Neural cell (in vitro differentiated cells): Measurements from ENCODE around the gene CTRL. TPM values are rescaled to one million over a fixed set of nuclear protein-coding genes. Genes with fewer than 3 reads are reported as not detected.

Source experiments
- H2AFZ ChIP-seq: fragments of 200-600, 300-800 bp; sonication (generic), shearing (Covaris generic); 2 replicates; pipeline ENCODE4 v1.6.0; 2014; ENCODE audit warnings: low read depth, mild to moderate bottlenecking, antibody characterized with exemption, low read length, moderate library complexity
- H3F3A ChIP-seq: fragments of 200-600 bp; shearing (Covaris generic); 2 replicates; pipeline ENCODE4 v1.6.1; 2016; ENCODE audit warnings: mild to moderate bottlenecking, moderate library complexity, mixed read lengths, antibody characterized with exemption, low read length; ENCODE audit not compliant: insufficient read depth, poor library complexity, severe bottlenecking
- H3K27ac ChIP-seq: fragments of 200-600, 300-800 bp; sonication (generic), shearing (Covaris generic); 2 replicates; pipeline ENCODE4 v1.5.1; 2014; ENCODE audit warnings: mild to moderate bottlenecking, low read length, moderate library complexity
- H3K27me3 ChIP-seq: fragments of 300-800, 200-600 bp; sonication (generic), shearing (Covaris generic); 2 replicates; pipeline ENCODE4 v1.6.0; 2014; ENCODE audit warnings: mild to moderate bottlenecking, low read depth, low read length, moderate library complexity; ENCODE audit not compliant: insufficient read depth
- H3K36me3 ChIP-seq: fragments of 300-800, 200-600 bp; sonication (generic), shearing (Covaris generic); 2 replicates; pipeline ENCODE4 v1.5.1; 2014; ENCODE audit warnings: mild to moderate bottlenecking, antibody characterized with exemption, low read length, moderate library complexity; ENCODE audit not compliant: insufficient read depth
- H3K4me2 ChIP-seq: fragments of 300-800, 200-600 bp; sonication (generic), shearing (Covaris generic); 2 replicates; pipeline ENCODE4 v1.6.0; 2014; ENCODE audit warnings: mild to moderate bottlenecking, low read length
- H3K4me3 ChIP-seq: fragments of 300-800, 200-600 bp; sonication (generic), shearing (Covaris generic); 2 replicates; pipeline ENCODE4 v1.5.1; 2014; ENCODE audit warnings: mild to moderate bottlenecking, low read length, moderate library complexity
- H3K79me2 ChIP-seq: fragments of 200-600 bp; shearing (Covaris generic); replicated peaks from 2 replicates; pipeline ENCODE4 v1.6.0; 2014; ENCODE audit warnings: mild to moderate bottlenecking, low read length, moderate library complexity; ENCODE audit not compliant: insufficient read depth
- H3K9ac ChIP-seq: fragments of 300-800, 200-600 bp; sonication (generic), shearing (Covaris generic); 2 replicates; pipeline ENCODE4 v1.6.1; 2016; ENCODE audit warnings: mild to moderate bottlenecking, low read length, mixed read lengths
- H3K9me2 ChIP-seq: fragments of 200-600 bp; shearing (Covaris generic); 2 replicates; pipeline ENCODE4 v1.6.1; 2016; ENCODE audit warnings: mild to moderate bottlenecking, low read length, mixed read lengths; ENCODE audit not compliant: insufficient read depth
- H3K9me3 ChIP-seq: fragments of 200-600, 300-800 bp; sonication (generic), shearing (Covaris generic); 2 replicates; pipeline ENCODE4 v1.6.1; 2016; ENCODE audit warnings: mild to moderate bottlenecking, mixed run types, low read length, moderate library complexity, mixed read lengths
- H4K20me1 ChIP-seq: fragments of 200-600 bp; shearing (Covaris generic); 2 replicates; pipeline ENCODE4 v1.6.1; 2016; ENCODE audit warnings: mild to moderate bottlenecking, mixed run types; ENCODE audit not compliant: insufficient read depth
- CTCF ChIP-seq: fragments of 450-650 bp; IDR thresholded peaks from 2 replicates; pipeline ENCODE4 v1.5.1; 2014; ENCODE audit warnings: antibody characterized with exemption, mild to moderate bottlenecking, moderate library complexity; ENCODE audit not compliant: poor library complexity, severe bottlenecking
- EP300 ChIP-seq: fragments of 450-650 bp; conservative IDR thresholded peaks from 2 replicates; pipeline ENCODE4 v1.6.1; 2014; ENCODE audit warnings: antibody characterized with exemption, mild to moderate bottlenecking, moderate library complexity; ENCODE audit not compliant: poor library complexity, severe bottlenecking
- EZH2 ChIP-seq: fragments of 200-600, 300-800 bp; shearing (Covaris generic), sonication (generic); IDR thresholded peaks from 2 replicates; pipeline ENCODE4 v1.6.1; 2014; ENCODE audit warnings: antibody characterized with exemption, low read length, borderline replicate concordance, mild to moderate bottlenecking; ENCODE audit not compliant: insufficient read depth, poor library complexity, severe bottlenecking
- MXI1 ChIP-seq: fragments of 450-650 bp; conservative IDR thresholded peaks from 2 replicates; pipeline ENCODE4 v1.6.1; 2014; ENCODE audit warnings: antibody characterized with exemption, mild to moderate bottlenecking; ENCODE audit not compliant: poor library complexity, severe bottlenecking
- POLR2AphosphoS5 ChIP-seq: IDR thresholded peaks from 2 replicates; pipeline ENCODE4 v1.6.1; 2012
- RAD21 ChIP-seq: fragments of 450-650 bp; conservative IDR thresholded peaks from 2 replicates; pipeline ENCODE4 v1.6.1; 2014; ENCODE audit warnings: antibody characterized with exemption, mild to moderate bottlenecking, moderate library complexity
- REST ChIP-seq: IDR thresholded peaks from 2 replicates; pipeline ENCODE4 v1.6.1; 2012; ENCODE audit warnings: borderline replicate concordance
- SMC3 ChIP-seq: fragments of 450-650 bp; conservative IDR thresholded peaks from 2 replicates; pipeline ENCODE4 v1.6.1; 2014; ENCODE audit warnings: antibody characterized with exemption, mild to moderate bottlenecking, moderate library complexity; ENCODE audit not compliant: poor library complexity
- TAF1 ChIP-seq: IDR thresholded peaks from 2 replicates; pipeline ENCODE4 v1.6.1; 2012; ENCODE audit warnings: low read depth
- polyA plus RNA-seq: library from polyadenylated mRNA; depleted of rRNA; stranded (reverse); fragments of >200 nt; gene quantifications from 2 replicates; pipeline ENCODE4 v1.2.3, GENCODE V29; 2014

CTRL gene
- polyA plus RNA-seq, 1 donor from 2014 or later = 3.8 TPM

GRCh38 chr16:67909056-67909742, 22.5 kb downstream of the CTRL start:
- no peak for TF ChIP-seq MXI1
- TF ChIP-seq SMC3 = no peak
- TF ChIP-seq POLR2AphosphoS5 = no peak
- no peak for TF ChIP-seq CTCF
- TF ChIP-seq TAF1 = no peak
- no peak for TF ChIP-seq REST
- no peak for TF ChIP-seq EP300
- TF ChIP-seq EZH2 = no peak
- Histone ChIP-seq H3K4me3 (no peak overlapping the region), H3K9me3 (no peaks in the 10 kb centered on the region), H3F3A (no peaks in the 10 kb centered on the region), H3K36me3 (no peaks in the 10 kb centered on the region), H4K20me1 (no peaks in the 10 kb centered on the region), H3K27ac (no peak overlapping the region), H3K79me2 (no peaks in the 10 kb centered on the region), H3K4me2 (no peak overlapping the region), H3K9me2 (no peaks in the 10 kb centered on the region), H3K27me3 (no peaks in the 10 kb centered on the region), H2AFZ (no peak overlapping the region), H3K9ac (no peak overlapping the region)

GRCh38 chr16:67907397-67908180, 24.1 kb downstream of the CTRL start:
- Histone ChIP-seq H3F3A (no peaks in the 10 kb centered on the region), H3K9ac (no peak overlapping the region), H3K9me3 (no peaks in the 10 kb centered on the region), H3K27me3 (no peaks in the 10 kb centered on the region), H3K36me3 (no peaks in the 10 kb centered on the region), H3K79me2 (no peaks in the 10 kb centered on the region), H3K4me2 (no peak overlapping the region), H4K20me1 (no peaks in the 10 kb centered on the region), H3K27ac (no peak overlapping the region), H3K9me2 (no peaks in the 10 kb centered on the region), H3K4me3 (no peak overlapping the region), H2AFZ (no peak overlapping the region)
- no peak for TF ChIP-seq EP300
- no peak for TF ChIP-seq CTCF
- no peak for TF ChIP-seq RAD21
